GM19025 (cell line): ENCODE data around the gene SPRN.
"Not testable (repeated sequence)": the region's sequence is repeated elsewhere in the genome, so short reads cannot be mapped to it uniquely, and the experiment has no call there.

ENCODE experiments used
- ATAC-seq: cut with Tn5 transposase; IDR thresholded peaks from one replicate; pipeline ENCODE4 v1.9.1; 2021; ENCODE audit warnings: mild to moderate bottlenecking, low read depth, moderate library complexity; ENCODE audit not compliant: unreplicated experiment

Gene SPRN

DNA sequence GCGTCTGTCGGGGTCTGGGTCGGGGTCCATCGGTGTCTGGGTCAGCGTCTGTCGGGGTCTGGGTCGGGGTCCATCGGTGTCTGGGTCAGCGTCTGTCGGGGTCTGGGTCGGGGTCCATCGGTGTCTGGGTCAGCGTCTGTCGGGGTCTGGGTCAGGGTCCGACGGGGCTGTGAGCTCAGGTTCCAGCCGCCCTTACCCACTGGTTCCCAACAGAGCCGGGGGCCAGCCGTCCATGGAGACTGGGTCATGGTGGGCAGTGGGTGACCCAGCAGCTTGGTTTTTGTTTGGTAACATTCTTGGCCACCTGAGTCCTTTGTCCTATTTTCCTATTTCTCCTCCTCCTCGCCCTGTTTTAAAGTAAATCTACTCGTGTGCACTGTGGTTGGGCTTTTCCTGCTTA is 16.9 kb upstream of the SPRN start:
- ATAC-seq, result not testable (repeated sequence)

DNA sequence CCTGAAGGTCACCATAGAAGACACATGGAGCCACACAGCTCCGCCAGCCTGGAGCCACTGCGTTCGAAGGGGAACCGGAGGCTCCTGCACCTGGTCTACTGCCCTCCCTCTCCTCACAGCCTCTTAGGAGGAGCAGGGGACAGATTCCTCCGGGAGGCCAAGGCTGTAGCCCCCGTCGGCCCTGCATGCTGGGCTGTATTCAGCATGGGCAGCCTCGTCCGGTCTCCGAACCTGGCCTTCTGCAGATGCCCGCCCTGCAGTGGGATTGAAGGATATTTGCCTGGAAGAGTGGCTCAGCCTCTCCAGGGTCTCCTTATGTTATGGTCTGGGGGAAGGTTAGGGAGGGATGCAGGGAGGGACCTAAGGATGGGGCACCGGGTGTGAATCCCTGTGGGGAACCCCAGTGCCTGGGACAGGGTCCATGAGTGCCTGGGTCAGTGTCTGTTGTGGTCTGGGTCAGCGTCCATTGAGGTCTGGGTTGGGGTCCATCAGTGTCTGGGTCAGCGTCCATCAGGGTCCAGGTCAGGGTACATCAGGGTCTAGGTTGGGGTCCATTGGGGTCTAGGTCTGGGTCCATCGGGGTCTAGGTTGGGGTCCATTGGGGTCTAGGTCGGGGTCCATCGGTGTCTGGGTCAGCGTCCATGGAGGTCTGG is 16.3 kb upstream of the SPRN start:
- no peak for ATAC-seq

- no peak for ATAC-seq
Observed at GRCh38 chr10:133439517-133440461, 15.4 kb upstream of the SPRN start.

- ATAC-seq, result no peak
Observed at GRCh38 chr10:133438711-133439273, 14.4 kb upstream of the SPRN start.

DNA sequence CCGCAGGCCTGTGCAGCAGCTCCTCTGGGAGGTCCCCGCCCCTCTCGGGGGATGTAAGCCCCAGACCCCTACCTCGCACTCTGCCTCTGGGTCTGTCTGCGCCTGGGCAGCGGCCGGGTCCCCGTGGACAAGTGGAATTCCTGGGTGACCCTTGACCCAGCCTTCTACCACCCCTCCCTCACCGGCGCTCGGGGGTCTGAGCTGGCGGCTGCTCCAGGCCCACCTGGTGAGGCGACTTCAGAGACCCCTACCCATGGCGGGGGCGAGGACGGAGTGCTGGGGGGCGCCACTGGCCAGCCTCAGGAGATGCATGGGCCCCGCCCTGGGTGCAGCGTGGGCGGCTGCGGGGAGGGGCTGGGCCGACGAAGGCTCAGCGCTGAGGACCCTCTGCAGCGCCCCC is 8.4 kb upstream of the SPRN start:
- ATAC-seq, result not testable (repeated sequence)

DNA sequence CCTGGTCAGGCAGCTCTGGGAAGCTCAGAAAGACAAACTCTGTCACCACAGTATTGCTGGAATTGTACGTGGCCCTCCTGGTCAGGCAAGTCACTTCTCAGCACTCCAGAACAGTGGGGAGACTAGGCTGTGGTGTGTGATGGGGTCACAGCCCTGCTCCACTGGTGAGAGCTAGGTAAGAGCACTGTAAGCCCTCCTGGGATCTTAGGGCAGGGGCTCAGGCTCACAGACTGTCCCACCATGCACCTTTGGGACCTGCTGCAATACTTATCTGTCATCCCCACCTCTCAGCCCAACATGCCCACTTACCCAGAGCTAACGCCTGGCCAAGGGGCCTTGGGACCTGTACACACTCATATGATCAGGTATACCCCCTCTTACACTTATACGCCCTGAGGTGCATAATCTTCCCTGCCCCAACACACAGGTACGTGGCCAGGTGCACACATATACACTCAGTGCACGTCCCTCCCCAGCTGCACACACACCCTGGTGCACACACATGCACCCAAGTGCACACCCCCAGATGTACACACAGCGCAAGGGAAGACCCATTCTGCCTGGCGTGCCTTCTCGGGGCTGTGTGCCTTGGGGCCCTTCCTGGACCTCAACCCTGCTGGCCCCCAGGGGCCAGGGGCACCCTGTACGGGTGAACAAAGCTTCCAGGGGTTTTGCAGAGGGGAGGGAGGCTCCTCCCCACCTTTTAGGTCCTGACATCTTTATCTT is 7.6 kb upstream of the SPRN start:
- ATAC-seq, result not testable (repeated sequence)

DNA sequence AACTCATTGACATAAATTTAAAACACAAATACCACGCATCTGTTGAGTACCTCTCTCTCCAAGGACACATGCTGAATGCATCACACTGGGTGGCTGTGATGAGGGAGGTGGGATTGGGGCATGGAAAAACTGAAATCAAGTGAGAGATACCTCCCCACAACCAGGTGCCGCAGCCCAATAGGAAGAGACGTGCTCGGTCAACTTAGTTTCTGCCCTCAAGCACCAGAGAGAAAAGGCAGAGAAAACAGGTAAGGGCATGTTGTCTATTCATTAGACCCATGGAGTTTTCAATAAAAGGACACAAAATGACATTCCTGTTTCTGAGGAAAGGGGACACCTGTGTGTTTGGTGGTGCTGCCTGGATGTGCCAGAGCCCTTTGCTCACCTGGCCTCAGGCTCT is 5.1 kb upstream of the SPRN start:
- not testable (repeated sequence) for ATAC-seq

DNA sequence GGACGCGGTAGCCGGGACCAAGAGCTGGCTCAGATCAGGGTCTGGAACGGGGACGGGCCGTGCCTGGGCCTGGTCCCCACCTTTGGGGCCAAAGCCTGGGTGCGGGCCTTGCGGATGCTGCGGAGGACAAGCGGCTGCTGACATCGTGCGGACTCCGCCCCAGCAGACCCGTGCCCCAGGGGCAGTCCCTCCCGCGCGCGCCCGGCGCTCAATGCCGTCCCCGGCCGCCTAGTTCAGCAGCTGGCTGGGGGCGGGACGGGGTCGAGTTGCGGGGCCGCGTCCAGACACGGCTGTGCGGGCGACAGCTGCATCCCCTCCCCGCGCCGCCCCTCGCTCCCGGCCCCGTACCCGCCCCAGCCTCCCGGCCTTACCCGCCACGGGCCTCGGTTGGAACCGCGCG is 323 bp downstream of the SPRN start:
- ATAC-seq, result not testable (repeated sequence)

GRCh38 chr10:133422807-133423771 is 1.3 kb downstream of the SPRN start:
- ATAC-seq, result no peak

GRCh38 chr10:133422223-133422806 is 2.1 kb downstream of the SPRN start:
- no peak for ATAC-seq

DNA sequence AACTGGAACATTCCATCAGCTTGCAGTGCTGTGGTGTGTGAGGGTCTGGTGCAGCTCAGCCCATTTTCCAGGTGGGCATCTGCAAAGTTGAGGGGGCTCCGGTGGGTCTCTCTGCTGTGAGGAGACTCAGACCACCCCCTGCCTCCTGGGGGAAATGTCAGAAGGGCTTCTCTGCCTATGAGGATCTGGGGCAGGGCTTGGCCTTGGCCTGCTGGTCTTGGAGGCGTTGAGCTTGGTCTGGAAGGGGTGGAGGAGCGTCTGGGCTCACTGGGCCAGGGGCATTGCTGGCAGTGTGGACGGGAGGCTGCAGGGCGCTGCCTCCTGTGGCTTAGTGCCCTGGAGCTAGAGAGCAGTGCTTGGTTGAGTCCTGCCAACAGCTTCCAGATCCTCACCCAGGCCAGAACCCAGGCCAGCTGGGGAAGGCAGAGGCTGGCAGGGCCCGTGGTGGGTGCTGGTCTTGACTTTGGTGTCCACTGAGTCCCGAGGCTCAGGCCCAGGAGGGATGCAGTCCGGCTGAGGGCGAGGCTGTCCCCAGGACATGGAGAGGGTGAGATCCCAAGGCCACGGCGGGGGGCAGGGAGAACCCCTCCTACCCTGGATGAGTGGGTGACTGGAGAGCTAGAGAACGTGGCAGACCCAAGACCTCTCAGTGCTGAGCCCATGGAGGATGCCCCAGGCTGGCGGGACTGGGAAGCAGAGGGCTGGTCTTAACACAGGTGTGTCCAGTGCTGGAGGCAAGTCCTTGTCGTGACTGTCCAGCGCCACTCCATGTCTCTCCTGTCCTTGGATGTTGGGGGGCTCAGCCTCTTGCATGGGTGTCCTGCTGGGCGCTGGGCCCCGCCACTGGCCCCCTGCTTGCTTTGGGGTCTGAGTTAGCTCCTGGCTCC is 2.8 kb downstream of the SPRN start:
- no peak for ATAC-seq

GRCh38 chr10:133420579-133420978 is 3.8 kb downstream of the SPRN start:
- no peak for ATAC-seq

DNA sequence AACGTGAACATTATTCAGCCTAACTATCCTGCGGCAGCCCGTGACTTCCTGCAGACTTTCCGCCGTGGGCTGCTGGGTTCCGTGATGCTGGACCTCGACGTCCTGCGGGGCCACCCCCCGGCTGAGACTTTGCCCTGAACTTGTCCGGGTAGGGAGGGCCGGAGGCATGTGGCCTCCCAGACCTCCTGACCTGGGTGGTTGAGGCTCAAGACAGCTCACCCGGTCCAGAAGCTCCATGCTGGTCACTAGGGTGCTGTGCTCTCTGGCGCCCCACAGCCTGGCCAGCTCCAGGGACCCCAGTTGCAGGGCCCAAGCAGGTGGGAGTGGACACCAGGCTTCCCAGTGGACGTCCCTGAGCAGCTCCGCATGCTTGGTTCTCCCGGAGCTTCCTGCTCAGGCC is 4.4 kb downstream of the SPRN start:
- no peak for ATAC-seq

- no peak for ATAC-seq
Observed at GRCh38 chr10:133419211-133419950, 5.0 kb downstream of the SPRN start.

- no peak for ATAC-seq
Observed at GRCh38 chr10:133418289-133418993, 6.0 kb downstream of the SPRN start.

- no peak for ATAC-seq
Observed at GRCh38 chr10:133415752-133416151, 8.7 kb downstream of the SPRN start.

DNA sequence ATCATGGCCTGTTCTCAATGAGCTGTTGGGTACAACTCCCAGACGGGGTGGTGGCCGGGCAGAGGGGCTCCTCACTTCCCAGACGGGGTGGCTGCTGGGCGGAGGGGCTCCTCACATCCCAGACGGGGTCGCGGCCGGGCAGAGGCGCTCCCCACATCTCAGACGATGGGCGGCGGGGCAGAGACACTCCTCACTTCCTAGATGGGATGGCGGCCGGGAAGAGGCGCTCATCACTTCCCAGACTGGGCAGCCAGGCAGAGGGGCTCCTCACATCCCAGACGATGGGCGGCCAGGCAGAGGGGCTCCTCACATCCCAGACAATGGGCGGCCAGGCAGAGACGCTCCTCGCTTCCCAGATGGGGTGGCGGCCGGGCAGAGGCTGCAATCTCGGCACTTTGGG is 10.0 kb downstream of the SPRN start:
- not testable (repeated sequence) for ATAC-seq
